Smooth muscle cell (in vitro differentiated cells): Measurements from ENCODE around the gene TMEM244. TPM values are rescaled to one million over a fixed set of nuclear protein-coding genes. Genes with fewer than 3 reads are reported as not detected.

Experiments used
- DNase-seq: peaks from one replicate; lab custom pipeline; 2025; ENCODE audit not compliant: unreplicated experiment; lab: John Stamatoyannopoulos, UW
- H2AFZ ChIP-seq: fragments of 200-600 bp; sonication (generic); 2 replicates; pipeline ENCODE4 v1.6.0; 2016; ENCODE audit warnings: antibody characterized with exemption, low read depth, mild to moderate bottlenecking
- H3F3A ChIP-seq: fragments of 200-600 bp; sonication (generic); 2 replicates; pipeline ENCODE4 v1.6.0; 2017; ENCODE audit warnings: antibody characterized with exemption, low read depth
- H3K27ac ChIP-seq: fragments of 200-600 bp; sonication (generic); 2 replicates; pipeline ENCODE4 v1.5.1; 2016; ENCODE audit warnings: low read depth, mild to moderate bottlenecking
- H3K27me3 ChIP-seq: fragments of 200-600 bp; sonication (generic); 2 replicates; pipeline ENCODE4 v1.6.1; 2016; ENCODE audit warnings: low read depth, mild to moderate bottlenecking
- H3K36me3 ChIP-seq: fragments of 200-600 bp; sonication (generic); 2 replicates; pipeline ENCODE4 v1.5.1; 2016; ENCODE audit warnings: low read depth
- H3K4me1 ChIP-seq: fragments of 200-600 bp; sonication (generic); 2 replicates; pipeline ENCODE4 v1.5.1; 2016; ENCODE audit warnings: low read depth
- H3K4me2 ChIP-seq: fragments of 200-600 bp; sonication (generic); 2 replicates; pipeline ENCODE4 v1.6.0; 2016; ENCODE audit warnings: mild to moderate bottlenecking
- H3K4me3 ChIP-seq: fragments of 200-600 bp; sonication (generic); 2 replicates; pipeline ENCODE4 v1.5.1; 2016; ENCODE audit warnings: mild to moderate bottlenecking
- H3K79me2 ChIP-seq: fragments of 200-600 bp; sonication (generic); 2 replicates; pipeline ENCODE4 v1.6.0; 2016; ENCODE audit warnings: low read depth, mild to moderate bottlenecking
- H3K9ac ChIP-seq: fragments of 200-600 bp; sonication (generic); 2 replicates; pipeline ENCODE4 v1.6.0; 2016; ENCODE audit warnings: low read depth
- H3K9me3 ChIP-seq: fragments of 200-600 bp; sonication (generic); replicated peaks from 2 replicates; pipeline ENCODE4 v1.5.1; 2016; ENCODE audit warnings: low read depth
- H4K20me1 ChIP-seq: fragments of 200-600 bp; sonication (generic); 2 replicates; pipeline ENCODE4 v1.6.0; 2016; ENCODE audit warnings: low read depth
- CTCF ChIP-seq: fragments of 200-600 bp; sonication (generic); IDR thresholded peaks from 2 replicates; pipeline ENCODE4 v1.5.1; 2017; ENCODE audit warnings: borderline replicate concordance, mild to moderate bottlenecking, antibody characterized with exemption; ENCODE audit not compliant: insufficient read depth, poor library complexity, severe bottlenecking
- WGBS: methylation state at CpG from one replicate; pipeline ENCODE4 v1.1.7; 2016; ENCODE audit warnings: low lambda C conversion rate; 5-methylcytosine and 5-hydroxymethylcytosine counted together
- polyA plus RNA-seq: library from polyadenylated mRNA; unstranded; fragments of >200 nt; fragmentation: Nextera tagmentation; extraction: Ambion mirVana; gene quantifications from 2 replicates; pipeline ENCODE4 v1.2.1, GENCODE V29; 2016
- total RNA-seq: library from RNA; depleted of rRNA; stranded (reverse); fragments of >200 nt; gene quantifications from 2 replicates; pipeline ENCODE4 v1.2.3, GENCODE V29; 2014

TMEM244 gene
- total and polyA plus RNA-seq, 2 experiments from 2014 or later, result not detected

- H3K9ac ChIP-seq, result no peak overlapping the region
- no peak overlapping the region for H3K27ac ChIP-seq
- H3K4me3 ChIP-seq, result no peak overlapping the region
- no peaks in the 10 kb centered on the region for H4K20me1 ChIP-seq
- no peak overlapping the region for H3K4me2 ChIP-seq
- no peaks in the 10 kb centered on the region for H3K36me3 ChIP-seq
- no peaks in the 10 kb centered on the region for H3F3A ChIP-seq
- H2AFZ ChIP-seq, result no peak overlapping the region
- no peaks in the 10 kb centered on the region for H3K79me2 ChIP-seq
- TF ChIP-seq CTCF, result no peak
- 82% methylated on average over 1 of the region's 1 CpG for WGBS
- H3K9me3 ChIP-seq, result no peaks in the 10 kb centered on the region
- no peak for DNase-seq
- H3K27me3 ChIP-seq, result no peaks in the 10 kb centered on the region
- no peaks in the 10 kb centered on the region for H3K4me1 ChIP-seq
Measured at GRCh38 chr6:129866256-129866655, 5.1 kb upstream of the TMEM244 start.

GRCh38 chr6:129865013-129865412 lies 3.9 kb upstream of the TMEM244 start:
- H4K20me1 ChIP-seq, result no peaks in the 10 kb centered on the region
- no peak for DNase-seq
- H3F3A ChIP-seq, result no peaks in the 10 kb centered on the region
- H3K36me3 ChIP-seq, result no peaks in the 10 kb centered on the region
- H3K4me2 ChIP-seq, result no peak overlapping the region
- H3K9ac ChIP-seq, result no peak overlapping the region
- H3K79me2 ChIP-seq, result no peaks in the 10 kb centered on the region
- no peak overlapping the region for H3K4me3 ChIP-seq
- 98% methylated on average over 4 of the region's 4 CpGs for WGBS
- no peak overlapping the region for H2AFZ ChIP-seq
- H3K27ac ChIP-seq, result no peak overlapping the region
- H3K9me3 ChIP-seq, result no peaks in the 10 kb centered on the region
- TF ChIP-seq CTCF, result no peak
- no peaks in the 10 kb centered on the region for H3K4me1 ChIP-seq
- H3K27me3 ChIP-seq, result no peaks in the 10 kb centered on the region

DNA sequence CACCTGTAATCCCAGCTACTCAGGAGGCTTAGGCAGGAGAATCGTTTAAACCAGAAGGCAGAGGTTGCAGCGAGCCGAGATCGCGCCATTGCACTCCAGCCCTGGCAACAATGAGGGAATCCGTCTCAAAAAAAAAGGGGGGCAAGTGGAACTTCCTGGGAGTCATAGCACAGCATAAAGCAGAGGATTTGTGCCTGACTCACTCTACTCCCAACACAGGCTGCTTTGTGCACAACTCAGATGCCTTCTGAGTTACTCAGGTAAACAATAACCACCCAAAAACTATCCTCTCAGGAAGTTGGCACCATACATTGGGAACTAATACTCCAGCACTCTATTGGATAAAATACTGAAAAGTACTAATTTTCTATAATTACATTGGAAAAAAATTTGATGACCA lies 2.5 kb upstream of the TMEM244 start:
- DNase-seq, result no peak
- no peak overlapping the region for H3K27ac ChIP-seq
- 91% methylated on average over 6 of the region's 6 CpGs for WGBS

More for the DNA sequence above, 2.5 kb upstream of the TMEM244 start:
- Histone ChIP-seq H4K20me1 (no peaks in the 10 kb centered on the region), H3K27me3 (no peaks in the 10 kb centered on the region), H2AFZ (no peak overlapping the region), H3K9ac (no peak overlapping the region), H3K9me3 (no peaks in the 10 kb centered on the region), H3K4me2 (no peak overlapping the region), H3K79me2 (no peaks in the 10 kb centered on the region), H3F3A (peaks cover 3% of the 10 kb centered on the region), H3K36me3 (no peaks in the 10 kb centered on the region), H3K4me3 (no peak overlapping the region), H3K4me1 (no peaks in the 10 kb centered on the region)
- no peak for TF ChIP-seq CTCF
